DMS 273 (cell line): ENCODE results near the gene RAI1.

ENCODE experiments used
- DNase-seq: peaks from one replicate; lab custom pipeline; 2025; ENCODE audit not compliant: unreplicated experiment; lab: John Stamatoyannopoulos, UW

Gene RAI1

DNA sequence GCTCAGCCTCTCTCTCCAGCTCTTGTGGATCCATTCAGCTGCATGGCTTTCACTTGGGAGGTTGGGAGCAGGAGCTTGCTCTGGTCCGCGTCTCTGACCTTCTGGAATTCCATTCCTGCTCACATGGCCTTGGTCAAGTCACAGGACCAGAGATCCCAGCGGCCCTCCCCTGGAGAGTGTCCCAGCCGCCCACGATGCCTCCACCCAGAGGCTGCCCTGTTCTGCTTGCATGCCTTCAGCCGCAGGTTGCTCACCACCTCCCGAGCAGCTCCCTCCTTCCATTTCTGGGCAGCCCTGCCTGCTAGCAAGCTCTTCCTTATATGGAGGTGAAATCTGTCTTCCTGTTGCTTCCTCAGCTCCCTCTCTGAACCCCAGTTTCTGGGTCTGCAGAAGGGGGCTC, 32.6 kb downstream of the RAI1 start:
- no peak for DNase-seq

GRCh38 chr17:17714261-17714866, 33.1 kb downstream of the RAI1 start:
- no peak for DNase-seq

- no peak for DNase-seq
These were observed 33.6 kb downstream of the RAI1 start for GRCh38 chr17:17714879-17715278.

DNA sequence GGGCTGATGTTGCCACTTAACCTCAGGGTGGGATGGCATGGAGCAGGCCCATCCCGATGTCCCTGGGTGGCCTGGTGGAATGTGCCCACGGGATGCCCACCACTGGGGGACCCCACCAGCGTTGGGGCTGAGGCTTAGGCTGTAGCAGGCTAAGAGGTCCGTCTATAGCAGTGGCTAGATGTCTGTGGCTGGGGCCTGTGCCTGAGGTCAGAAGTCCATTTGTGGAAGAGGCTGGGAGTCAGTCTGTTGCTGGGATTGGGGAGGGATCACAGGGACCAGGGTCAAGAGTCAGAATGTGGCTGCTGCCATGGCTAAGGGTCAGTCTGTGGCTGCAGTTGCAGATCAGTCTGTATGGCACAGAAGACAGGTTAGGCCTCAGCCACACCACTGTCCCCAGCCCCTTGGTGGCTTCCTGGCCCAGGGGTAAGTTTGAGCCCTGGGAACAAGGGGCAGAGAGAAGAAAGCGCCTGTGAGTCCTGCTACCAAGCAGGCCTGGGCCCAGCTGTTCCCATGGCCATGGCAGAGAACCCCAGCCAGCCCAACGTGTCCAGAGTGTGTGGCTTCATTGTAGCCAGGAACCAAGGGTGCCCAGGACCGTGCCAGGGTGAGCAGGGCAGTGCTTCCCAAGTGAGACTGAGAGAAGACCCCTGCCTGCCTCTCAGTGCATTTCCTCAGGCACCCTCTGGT, 35.7 kb downstream of the RAI1 start:
- DNase-seq: no peak

- DNase-seq: no peak
These were observed 37.0 kb downstream of the RAI1 start for GRCh38 chr17:17718251-17718650.

- no peak for DNase-seq
These were observed 38.1 kb downstream of the RAI1 start for GRCh38 chr17:17719199-17719940.

DNA sequence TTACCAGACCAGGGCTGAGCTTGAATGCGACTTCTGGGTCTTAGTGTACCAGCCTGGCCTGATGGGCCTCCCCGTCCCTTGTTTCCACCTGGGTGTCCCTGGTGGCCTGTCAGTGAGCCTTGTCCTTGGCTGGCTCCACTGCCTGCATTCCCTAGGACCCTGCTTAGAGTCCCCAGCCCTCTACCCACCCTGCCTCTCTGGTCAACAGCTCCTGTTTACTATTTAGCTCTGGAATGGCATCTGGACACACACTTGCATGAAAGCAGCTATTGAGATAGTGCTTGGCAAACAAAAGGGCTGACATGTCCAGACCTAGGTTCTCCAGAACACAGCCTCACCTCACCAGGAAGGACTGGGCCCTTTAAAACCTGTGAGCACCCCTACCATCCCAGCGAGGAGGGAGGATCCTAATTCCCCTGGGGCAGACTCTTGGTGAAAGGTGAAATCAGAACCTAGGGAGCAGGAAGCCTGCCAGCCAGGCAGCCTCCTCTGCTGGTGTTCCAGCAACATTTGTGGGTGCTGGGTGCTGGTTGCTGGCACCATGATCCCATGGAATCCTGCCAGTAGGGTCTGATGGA, 38.8 kb downstream of the RAI1 start:
- no peak for DNase-seq

DNA sequence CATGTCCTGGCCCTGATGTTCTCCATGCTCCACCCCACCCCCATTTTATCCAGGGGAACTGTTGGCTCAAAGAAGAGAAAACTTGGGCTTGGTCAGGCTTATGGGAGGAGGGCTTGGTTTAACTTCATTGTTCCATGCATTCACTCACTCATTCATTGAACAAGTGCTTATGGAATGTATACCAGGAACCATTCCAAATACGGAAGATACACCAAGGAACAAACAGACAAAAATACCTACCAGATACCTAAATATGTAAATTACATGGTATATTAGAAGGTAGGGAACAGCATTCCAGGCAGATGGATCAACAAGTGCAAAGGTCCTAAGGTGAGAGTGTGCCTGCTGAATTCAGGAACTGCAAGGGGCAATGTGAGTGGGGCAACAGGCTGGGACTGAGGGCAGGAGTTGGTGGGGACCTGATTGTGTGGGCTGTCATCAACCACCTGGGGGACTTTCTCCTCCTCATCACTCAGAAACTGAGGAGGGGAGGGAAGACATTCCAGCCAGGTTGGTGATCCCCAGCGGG, 39.9 kb downstream of the RAI1 start:
- DNase-seq: no peak

GRCh38 chr17:17722081-17722905, 41.0 kb downstream of the RAI1 start:
- no peak for DNase-seq

GRCh38 chr17:17722906-17723353, 41.7 kb downstream of the RAI1 start:
- DNase-seq: no peak

DNA sequence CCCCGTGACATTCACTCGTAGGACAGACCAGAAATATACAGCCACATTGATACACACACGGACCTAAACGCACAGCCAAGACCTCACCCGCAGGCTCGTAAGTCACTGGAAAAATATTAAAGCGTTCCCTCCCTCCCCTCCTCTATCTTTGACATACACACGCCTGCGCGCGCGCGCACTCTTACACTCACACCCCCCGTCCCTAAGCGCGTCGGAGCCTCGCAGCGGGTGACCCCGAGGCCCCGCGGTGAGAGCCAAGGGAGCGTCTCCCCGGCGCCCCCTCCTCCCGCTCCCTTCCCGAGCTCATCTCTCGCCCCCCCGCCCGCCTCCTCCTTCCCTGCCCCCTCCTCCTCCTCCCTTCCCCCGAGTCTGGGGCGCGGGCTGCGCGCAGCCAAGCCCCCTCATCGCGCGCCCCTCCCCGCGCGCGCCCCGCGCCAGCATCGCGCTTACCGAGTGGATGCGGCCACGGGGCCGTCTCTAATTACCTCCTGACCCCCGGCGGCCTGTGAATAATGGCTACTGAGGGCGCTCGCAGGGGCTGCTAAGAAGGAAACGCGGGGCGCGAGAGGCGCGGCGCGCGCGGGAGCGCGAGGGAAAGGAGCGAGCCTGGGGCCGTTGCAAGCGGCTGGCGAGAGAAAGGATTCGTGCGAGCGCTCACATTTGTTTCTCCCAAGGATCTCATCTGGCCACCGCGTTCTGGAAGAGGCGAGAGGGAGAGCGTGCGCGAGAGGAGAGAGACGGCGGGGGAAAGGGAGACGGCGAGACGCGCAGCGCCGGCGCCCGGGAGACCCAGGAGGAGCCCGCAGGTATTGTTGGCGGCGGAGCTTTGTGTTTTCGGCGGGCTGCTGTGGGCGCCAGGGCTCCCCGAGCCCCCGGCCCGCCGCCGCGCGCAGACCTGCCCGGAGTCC, 42.4 kb downstream of the RAI1 start:
- DNase-seq: peak; percentile 62

DNA sequence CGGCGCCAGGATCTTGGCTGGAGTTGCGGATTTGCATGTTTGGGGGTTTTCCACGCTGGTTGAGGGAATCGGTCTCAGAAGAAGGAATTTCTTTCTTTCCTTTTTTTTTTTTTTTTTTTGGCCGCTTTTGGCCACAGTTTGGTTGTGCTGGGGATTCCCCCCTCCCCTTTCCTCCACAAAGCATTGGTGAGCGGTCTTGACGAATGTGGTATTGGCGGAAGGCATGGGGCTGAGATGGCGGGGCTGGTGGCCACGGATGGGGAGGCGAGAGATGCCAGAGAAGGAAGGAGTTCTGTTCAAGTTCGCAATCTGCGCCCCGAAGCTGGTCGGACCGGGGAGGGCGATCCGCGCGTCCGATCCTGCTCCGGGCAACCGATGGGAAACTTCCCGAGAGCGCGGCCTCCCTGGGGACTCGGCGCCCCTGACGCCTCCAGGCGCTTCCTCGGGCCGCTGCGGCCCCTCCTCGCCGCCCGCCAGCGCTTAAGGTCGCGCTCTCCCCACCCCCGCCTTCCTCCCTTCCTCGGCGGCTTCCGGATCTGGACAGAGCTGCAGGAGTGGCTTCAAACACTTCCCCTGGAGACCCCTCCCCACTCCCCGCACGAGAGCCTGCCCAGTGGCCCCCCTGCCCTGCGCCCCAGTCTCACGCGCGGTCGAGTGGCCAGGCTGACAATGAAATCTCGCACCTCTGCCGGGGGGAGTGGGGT, 43.2 kb downstream of the RAI1 start:
- no peak for DNase-seq

DNA sequence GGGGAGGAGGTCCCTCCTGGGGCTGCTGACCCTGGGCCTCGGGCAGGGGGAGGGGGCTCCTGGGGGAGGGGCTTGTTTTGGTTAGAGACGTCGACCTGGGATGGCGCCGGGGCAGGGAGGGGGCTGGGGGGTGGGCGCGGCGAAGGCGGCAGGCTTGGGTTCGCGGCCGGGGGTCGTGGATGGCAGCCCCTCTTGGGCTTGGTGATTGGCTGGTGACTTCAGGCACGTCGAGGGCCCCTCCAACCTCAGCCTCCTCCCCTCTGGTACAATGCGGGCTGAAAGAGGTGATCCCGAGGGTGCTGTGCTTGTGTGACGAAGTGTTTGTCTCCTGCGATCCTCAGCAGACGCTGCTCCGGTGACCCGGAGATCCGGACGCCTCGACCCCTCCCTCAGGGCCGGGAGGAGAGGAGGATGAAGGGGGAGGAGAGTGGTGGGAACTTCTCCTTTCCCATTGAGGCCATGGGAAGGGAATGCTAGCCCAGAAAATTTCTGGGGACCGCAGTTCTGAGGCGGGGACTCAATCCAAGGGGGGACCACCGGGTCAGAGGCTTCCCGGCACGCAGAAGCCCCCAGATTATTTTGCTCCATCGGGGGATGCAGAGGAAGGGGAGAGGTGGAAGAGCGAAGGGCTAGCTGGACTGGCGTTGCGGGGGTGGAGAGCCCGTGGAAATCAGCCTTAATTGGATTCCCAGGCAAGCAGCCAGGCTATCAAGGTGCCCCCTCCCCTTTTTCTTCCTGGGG, 43.9 kb downstream of the RAI1 start:
- DNase-seq: no peak

DNA sequence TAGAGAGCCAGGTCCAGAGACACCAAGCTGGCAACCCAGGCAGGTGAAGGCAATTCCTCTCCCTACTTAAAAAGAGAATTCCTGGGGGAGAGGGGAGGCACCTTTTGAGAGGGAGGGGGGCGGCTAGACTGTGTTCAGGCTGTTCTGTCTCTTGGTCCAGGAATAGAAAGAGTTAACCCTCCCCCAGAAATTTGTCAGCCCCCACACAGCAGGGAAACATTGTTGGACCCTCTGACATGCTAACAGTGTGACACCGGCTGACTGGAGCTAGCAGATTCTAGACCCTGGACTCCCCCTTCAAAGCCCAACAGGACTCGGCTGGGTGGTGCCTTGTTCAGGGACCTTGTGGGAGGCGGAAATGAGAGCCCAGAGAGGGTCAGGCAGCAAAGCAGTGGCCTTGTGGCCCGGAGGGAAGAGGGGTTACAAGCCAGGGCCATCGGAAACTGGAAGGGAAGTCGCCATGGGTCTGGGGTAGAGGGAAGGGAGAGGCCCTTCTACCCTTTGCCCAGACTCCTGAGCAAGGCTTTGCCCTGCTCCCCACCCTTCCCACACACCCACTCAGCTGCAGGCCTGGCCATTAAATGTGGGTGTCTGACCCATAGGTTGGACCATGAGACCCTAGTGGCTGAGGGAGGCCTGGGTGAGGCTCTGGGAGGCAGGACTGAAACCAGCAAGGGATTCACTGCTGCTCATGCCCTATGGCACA, 44.6 kb downstream of the RAI1 start:
- no peak for DNase-seq

DNA sequence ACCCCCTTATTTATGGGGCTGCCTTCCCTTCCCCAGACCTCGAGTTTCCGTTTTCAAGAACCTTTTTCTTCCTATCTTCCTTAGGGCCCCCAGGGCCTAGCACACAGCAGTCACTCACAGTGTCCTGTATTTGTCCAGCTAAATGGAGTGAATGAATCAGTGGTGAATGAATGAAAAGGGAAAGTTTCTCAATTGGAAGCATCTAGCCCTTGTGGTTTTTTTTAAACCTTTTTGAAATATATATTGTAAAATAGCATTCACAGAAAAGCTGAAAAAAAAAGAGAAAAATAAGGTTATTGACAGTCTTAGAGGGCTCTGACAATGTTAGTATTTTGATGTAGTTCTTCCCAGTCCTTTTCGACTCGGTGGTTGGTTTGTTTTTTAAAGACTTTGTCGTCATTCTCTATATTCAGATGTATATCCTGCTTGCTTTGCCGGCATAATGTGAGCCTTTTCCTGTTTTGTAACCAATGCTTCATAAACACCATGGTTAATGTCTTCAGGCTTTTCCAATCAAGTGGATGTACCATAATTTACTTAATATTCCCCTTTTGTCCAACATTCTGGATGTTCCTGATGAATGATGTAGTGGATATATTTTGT, 45.3 kb downstream of the RAI1 start:
- no peak for DNase-seq

DNA sequence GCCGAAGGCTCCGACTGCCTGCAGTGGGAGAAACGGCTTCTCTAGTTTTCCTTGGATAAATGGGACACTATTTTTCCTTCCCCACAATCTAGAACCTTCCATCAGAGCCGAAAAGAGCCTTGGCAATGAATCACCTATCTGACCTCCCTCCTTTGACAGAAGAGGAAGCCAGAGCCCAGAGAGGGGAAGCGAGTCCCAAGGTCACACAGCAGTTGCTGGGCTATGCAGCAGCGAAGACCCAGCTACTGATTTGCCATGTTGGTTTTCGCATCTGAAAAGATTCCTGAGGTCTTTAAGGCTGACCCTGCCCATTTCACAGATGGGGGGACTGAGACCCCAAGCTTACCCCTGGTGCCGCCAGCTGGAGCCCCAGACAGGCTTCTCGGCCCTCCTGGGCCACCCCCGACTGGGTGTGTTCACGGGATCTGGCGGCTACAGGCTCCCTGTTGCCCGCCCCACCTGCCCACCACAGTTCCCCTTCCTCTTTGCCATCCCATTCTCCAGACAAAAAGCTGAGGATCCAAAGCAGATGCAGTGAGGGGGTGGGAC, 45.9 kb downstream of the RAI1 start:
- DNase-seq: no peak

- DNase-seq: no peak
These were observed 46.9 kb downstream of the RAI1 start for GRCh38 chr17:17728146-17728545.
